Colonic mucosa (tissue), 4 donors: Measurements from ENCODE around the gene CHAC2. TPM values are rescaled to one million over a fixed set of nuclear protein-coding genes. Genes with fewer than 3 reads are reported as not detected.
"Not testable (repeated sequence)": the region's sequence is repeated elsewhere in the genome, so short reads cannot be mapped to it uniquely, and the experiment has no call there.

ENCODE experiments used
- DNase-seq: peaks from one replicate; pipeline ENCODE4 v3.0.0-alpha.2; 2020
- H3K27ac ChIP-seq: fragments of 200-600 bp; one replicate; pipeline ENCODE4 v1.8.0; 2021
- H3K27me3 ChIP-seq: fragments of 200-600 bp; one replicate; pipeline ENCODE4 v1.8.0; 2021
- H3K36me3 ChIP-seq: fragments of 200-600 bp; one replicate; pipeline ENCODE4 v1.8.0; 2021
- H3K4me1 ChIP-seq: fragments of 200-600 bp; one replicate; pipeline ENCODE4 v1.8.0; 2021; ENCODE audit warnings: mild to moderate bottlenecking
- H3K4me3 ChIP-seq: fragments of 200-600 bp; one replicate; pipeline ENCODE4 v1.8.0; 2021
- H3K9ac ChIP-seq, 2 donors: one replicate each; pipeline ENCODE4 v1.7.0; 2013; ENCODE audit warnings: control low read depth in 2 of 2, low read depth in 2 of 2, low read length in 2 of 2
- H3K9me3 ChIP-seq: fragments of 200-600 bp; one replicate; pipeline ENCODE4 v1.8.0; 2021
- CTCF ChIP-seq: fragments of 200-600 bp; IDR thresholded peaks from one replicate; pipeline ENCODE4 v1.8.0; 2022; ENCODE audit warnings: antibody characterized with exemption, mild to moderate bottlenecking
- intact Hi-C: fragments of 100-400 bp; cut with DNase I; formaldehyde crosslinking; loops from one replicate; pipeline ENCODE4 v1.14.1; 2022
- total RNA-seq, 2 donors: library from RNA; stranded (reverse); fragmentation: NEBNext Ultra II Directional in 1 of 2; extraction: Animal tissue kit (Norgen Biotek cat#: 25700) in 1 of 2; gene quantifications; one replicate each; pipeline ENCODE4 v1.2.1, GENCODE V29; 2021
- donor health status: healthy.
- donor health status: DM: no; HTN: no; CAD: no.
- donor health status: DM: no; HTN: no; CAD: no.

The CHAC2 gene
- total RNA-seq, 2 donors from 2014 or later, result 3.2 to 9.6 TPM

DNA sequence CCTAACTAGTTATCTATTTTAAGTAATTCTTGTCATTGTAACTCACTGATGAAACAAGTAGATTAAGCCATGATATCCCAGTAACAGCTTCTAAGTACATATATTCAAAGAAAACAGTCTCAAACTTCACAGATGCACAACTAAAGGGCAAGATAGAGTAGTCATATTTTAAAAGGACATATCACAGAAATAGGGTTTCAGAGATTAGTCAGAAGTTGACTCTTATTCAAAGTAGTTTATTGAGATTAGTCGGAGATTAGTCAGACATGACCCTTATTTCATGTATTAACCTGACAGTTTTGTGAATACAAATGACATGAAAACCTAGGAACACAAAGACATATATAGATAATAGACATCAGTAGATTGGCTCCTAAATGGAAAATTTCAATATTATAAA lies 15.9 kb upstream of the CHAC2 start:
- Histone ChIP-seq H3K36me3 (no peaks in the 10 kb centered on the region), H3K27ac (no peak overlapping the region), H3K4me1 (no peaks in the 10 kb centered on the region), H3K9me3 (no peaks in the 10 kb centered on the region), H3K27me3 (no peaks in the 10 kb centered on the region), H3K9ac (no peak overlapping the region), H3K4me3 (no peak overlapping the region)
- no peak for TF ChIP-seq CTCF
- DNase-seq, result no peak
- intact Hi-C loops, result no loop called here

DNA sequence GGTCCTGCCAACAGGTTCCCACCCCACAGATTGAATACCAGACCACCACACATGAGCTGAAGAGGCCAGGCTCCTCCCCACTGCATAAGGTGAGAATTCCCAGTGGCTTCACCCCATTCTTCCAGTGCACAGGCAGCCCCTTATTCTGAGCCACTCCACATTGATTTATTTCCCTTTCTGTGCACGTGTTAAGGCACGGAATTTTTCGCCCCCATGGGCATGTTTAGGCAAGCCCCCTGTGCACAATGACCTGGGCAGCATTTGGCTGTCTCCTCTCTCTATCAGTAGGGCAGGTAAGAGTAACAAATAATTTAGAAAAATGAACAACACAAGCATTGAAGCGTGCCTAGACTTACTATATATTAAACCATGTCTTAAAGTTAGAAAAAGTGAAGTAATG lies 15.2 kb upstream of the CHAC2 start:
- no peaks in the 10 kb centered on the region for H3K4me1 ChIP-seq
- H3K36me3 ChIP-seq, result no peaks in the 10 kb centered on the region
- H3K4me3 ChIP-seq, result no peak overlapping the region
- H3K9me3 ChIP-seq, result no peaks in the 10 kb centered on the region
- H3K9ac ChIP-seq, result no peak overlapping the region
- H3K27ac ChIP-seq, result no peak overlapping the region
- no peak for TF ChIP-seq CTCF
- intact Hi-C loops, result no loop called here
- DNase-seq, result no peak
- no peaks in the 10 kb centered on the region for H3K27me3 ChIP-seq

DNA sequence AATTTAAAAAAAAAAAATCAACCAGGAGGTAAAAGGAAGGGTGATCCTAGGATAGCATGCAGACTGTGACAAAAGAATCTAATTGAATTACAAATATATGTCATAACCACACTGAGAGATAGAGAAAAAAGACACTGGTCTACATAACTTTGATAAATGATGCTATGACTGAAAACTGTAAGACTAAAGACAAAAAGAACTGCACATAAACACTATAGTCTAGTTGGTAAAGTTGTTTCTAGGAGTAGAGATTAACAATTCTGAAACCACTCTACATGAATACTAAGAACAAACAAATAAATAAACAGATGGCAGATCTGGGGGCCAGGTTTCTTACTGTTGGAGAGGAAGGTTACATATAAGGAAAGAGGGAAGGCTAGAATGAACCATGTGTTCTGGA lies 14.6 kb upstream of the CHAC2 start:
- H3K27me3 ChIP-seq, result no peaks in the 10 kb centered on the region
- H3K9ac ChIP-seq, result no peak overlapping the region
- H3K4me3 ChIP-seq, result no peak overlapping the region
- no peaks in the 10 kb centered on the region for H3K36me3 ChIP-seq
- H3K4me1 ChIP-seq, result no peaks in the 10 kb centered on the region
- H3K9me3 ChIP-seq, result no peaks in the 10 kb centered on the region
- no peak overlapping the region for H3K27ac ChIP-seq
- intact Hi-C loops, result no loop called here
- TF ChIP-seq CTCF, result no peak
- DNase-seq, result no peak

DNA sequence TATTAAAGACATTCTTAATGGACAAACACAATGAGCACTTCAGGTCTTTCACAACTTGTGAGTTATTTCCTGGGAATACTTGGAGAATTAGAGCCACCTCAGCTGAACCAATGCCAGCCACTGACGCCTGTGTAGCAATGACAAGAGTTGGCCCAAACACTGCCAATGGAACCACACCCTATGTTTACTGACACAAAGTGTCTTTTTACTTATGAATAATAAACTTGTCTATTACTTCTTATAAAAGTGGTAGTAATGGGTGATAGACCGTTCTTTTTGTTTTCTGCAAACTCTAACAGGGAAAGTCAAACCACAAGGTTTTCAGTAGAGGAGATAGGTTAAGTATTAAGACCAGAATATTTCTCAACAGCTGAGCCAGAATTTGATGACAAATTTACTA lies 12.5 kb upstream of the CHAC2 start:
- no peaks in the 10 kb centered on the region for H3K36me3 ChIP-seq
- no peak overlapping the region for H3K27ac ChIP-seq
- no peaks in the 10 kb centered on the region for H3K27me3 ChIP-seq
- no peak overlapping the region for H3K4me3 ChIP-seq
- no peaks in the 10 kb centered on the region for H3K4me1 ChIP-seq
- no peaks in the 10 kb centered on the region for H3K9me3 ChIP-seq
- H3K9ac ChIP-seq, result no peak overlapping the region
- intact Hi-C loops, result no loop called here
- no peak for TF ChIP-seq CTCF
- DNase-seq, result peak; percentile 27

- DNase-seq, result no peak
- Histone ChIP-seq H3K4me1 (no peaks in the 10 kb centered on the region), H3K4me3 (no peak overlapping the region), H3K27me3 (no peaks in the 10 kb centered on the region), H3K36me3 (no peaks in the 10 kb centered on the region), H3K27ac (no peak overlapping the region), H3K9me3 (no peaks in the 10 kb centered on the region), H3K9ac (no peak overlapping the region)
- intact Hi-C loops, result no loop called here
- no peak for TF ChIP-seq CTCF
Observed at GRCh38 chr2:53756644-53757043, 11.0 kb upstream of the CHAC2 start.

DNA sequence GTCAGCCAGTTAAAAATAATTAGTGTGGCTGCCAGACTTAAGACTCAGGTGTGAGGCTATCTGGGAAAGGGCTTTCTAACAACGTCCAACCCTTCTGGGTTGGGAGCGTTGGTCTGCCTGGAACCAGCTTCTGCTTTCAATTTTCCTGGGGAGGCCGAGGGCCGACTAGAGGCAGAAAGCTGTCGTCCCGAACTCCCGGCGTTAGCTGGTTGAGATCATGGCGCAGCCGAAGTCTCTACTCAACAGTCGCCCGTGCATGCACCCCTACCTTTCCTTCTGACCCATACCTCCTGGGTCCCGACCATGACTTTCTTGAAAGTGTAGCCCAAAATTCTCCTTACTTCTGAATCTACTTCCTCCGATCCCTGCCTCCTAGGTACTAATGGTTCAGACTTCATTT lies 10.4 kb upstream of the CHAC2 start:
- intact Hi-C loops, H3K9ac ChIP-seq, DNase-seq, H3K4me1 ChIP-seq, H3K9me3 ChIP-seq, H3K27ac ChIP-seq, H3K36me3 ChIP-seq, H3K27me3 ChIP-seq, H3K4me3 ChIP-seq: not testable (repeated sequence)
